HCT116 (cell line): ENCODE results near the gene KRTAP1-5. TPM values are rescaled to one million over a fixed set of nuclear protein-coding genes. Genes with fewer than 3 reads are reported as not detected.

ENCODE experiments used
- ATAC-seq: fragments of 200-7000 bp; cut with Tn5 transposase; 2 replicates; pipeline ENCODE4 v1.9.1; 2020; ENCODE audit warnings: mild to moderate bottlenecking, moderate library complexity
- BruUV-seq: library from RNA; stranded (reverse); fragments of 400-500 nt; replicated peaks from 2 replicates; lab custom pipeline; 2021; lab: Mats Ljungman, UMichigan
- CTCF ChIA-PET: fragments of 300-600 bp; sonication (Branson Sonifier 250); formaldehyde crosslinking; loops from one replicate; lab custom pipeline; 2021; ENCODE audit warnings: antibody characterized with exemption; lab: Charles Lee
- POLR2A ChIA-PET: fragments of 300-600, 350-600 bp; sonication (Branson Sonifier 250); formaldehyde crosslinking; loops from one replicate; lab custom pipeline; 2021; ENCODE audit warnings: antibody characterized with exemption; lab: Charles Lee
- RAD21 ChIA-PET, 2 experiments: fragments of 300-600 bp; sonication (Branson Sonifier 250); formaldehyde crosslinking; loops; one replicate each; lab custom pipeline; 2023; ENCODE audit warnings: low total read pairs in 2 of 2; ENCODE audit not compliant: uncharacterized antibody in 2 of 2, unreplicated experiment in 2 of 2, low non-redundant PET in 1 of 2; lab: Charles Lee
- DNase-seq: peaks from one replicate; pipeline ENCODE4 v3.0.0-alpha.2; 2010; ENCODE audit warnings: low read depth, low spot score
- H2AFZ ChIP-seq: fragments of 200-600 bp; shearing (Covaris generic), sonication (generic); 2 replicates; pipeline ENCODE4 v1.6.1; 2017; ENCODE audit warnings: low read depth, mixed run types, mixed read lengths, antibody characterized with exemption, low read length; ENCODE audit not compliant: poor library complexity, severe bottlenecking
- H3K27ac ChIP-seq: 2 replicates; pipeline ENCODE4 v1.5.1; 2012; ENCODE audit warnings: low read depth, low read length
- H3K27me3 ChIP-seq: fragments of 200-600 bp; sonication (generic); 2 replicates; pipeline ENCODE4 v1.6.1; 2016; ENCODE audit warnings: mixed run types, low read length, mixed read lengths; ENCODE audit not compliant: insufficient read depth
- H3K36me3 ChIP-seq, 2 experiments: fragments of 200-500 bp in 1 of 2; fragments of 200-600 bp in 1 of 2; sonication (Bioruptor generic) in 1 of 2; sonication (generic) in 1 of 2; 2 replicates each; pipeline versions ENCODE4 v1.5.1 to v1.6.1; 2014 to 2016; ENCODE audit warnings: low read length in 2 of 2, inconsistent platforms in 1 of 2, mixed read lengths in 1 of 2, mixed run types in 1 of 2; ENCODE audit not compliant: insufficient read depth in 2 of 2, control insufficient read depth in 1 of 2
- H3K4me1 ChIP-seq, 2 experiments: fragments of 200-600 bp in 1 of 2; sonication (generic) in 1 of 2; 2 replicates each; pipeline versions ENCODE4 v1.5.1 to v1.6.1; 2012 to 2017; ENCODE audit warnings: low read length in 2 of 2, inconsistent platforms in 1 of 2, mild to moderate bottlenecking in 1 of 2, mixed read lengths in 1 of 2, mixed run types in 1 of 2, moderate library complexity in 1 of 2; ENCODE audit not compliant: insufficient read depth in 2 of 2, control insufficient read depth in 1 of 2
- H3K4me2 ChIP-seq: fragments of 200-600 bp; sonication (generic); 2 replicates; pipeline ENCODE4 v1.6.1; 2017; ENCODE audit warnings: mixed run types, low read length, mixed read lengths
- H3K4me3 ChIP-seq, 2 experiments: fragments of 200-600 bp in 1 of 2; sonication (generic) in 1 of 2; replicated peaks in 1 of 2; 2 replicates each; pipeline ENCODE4 v1.5.1; 2011 to 2016; ENCODE audit warnings: low read length in 2 of 2, control low read depth in 1 of 2, low read depth in 1 of 2, mild to moderate bottlenecking in 1 of 2, mixed read lengths in 1 of 2, mixed run types in 1 of 2
- H3K79me2 ChIP-seq: fragments of 200-600 bp; sonication (generic); 2 replicates; pipeline ENCODE4 v1.6.1; 2017; ENCODE audit warnings: mild to moderate bottlenecking, mixed run types, low read length, moderate library complexity, mixed read lengths; ENCODE audit not compliant: insufficient read depth
- H3K9ac ChIP-seq: fragments of 200-600 bp; sonication (generic); 2 replicates; pipeline ENCODE4 v1.6.1; 2016; ENCODE audit warnings: low read length, mixed read lengths
- H3K9me2 ChIP-seq: fragments of 200-600 bp; sonication (generic), shearing (Covaris generic); 2 replicates; pipeline ENCODE4 v1.6.1; 2017; ENCODE audit warnings: mixed run types, mild to moderate bottlenecking, moderate library complexity; ENCODE audit not compliant: insufficient read depth
- H3K9me3 ChIP-seq, 2 experiments: fragments of 200-500 bp in 1 of 2; fragments of 200-600 bp in 1 of 2; sonication (Bioruptor generic) in 1 of 2; sonication (generic) in 1 of 2; 2 replicates each; pipeline ENCODE4 v1.6.1; 2014 to 2017; ENCODE audit warnings: low read length in 2 of 2, mixed read lengths in 2 of 2, inconsistent platforms in 1 of 2, low read depth in 1 of 2, mild to moderate bottlenecking in 1 of 2, mixed run types in 1 of 2, moderate library complexity in 1 of 2; ENCODE audit not compliant: control insufficient read depth in 1 of 2, insufficient read depth in 1 of 2
- H4K20me1 ChIP-seq: fragments of 200-600 bp; sonication (generic), shearing (Covaris generic); 2 replicates; pipeline ENCODE4 v1.6.1; 2017; ENCODE audit warnings: mixed run types, mild to moderate bottlenecking, moderate library complexity; ENCODE audit not compliant: insufficient read depth
- ATF3 ChIP-seq: IDR thresholded peaks from 2 replicates; pipeline ENCODE4 v1.6.1; 2012
- CBX3 ChIP-seq: IDR thresholded peaks from 2 replicates; pipeline ENCODE4 v1.6.1; 2012; ENCODE audit warnings: low read depth
- CEBPB ChIP-seq: IDR thresholded peaks from 2 replicates; pipeline ENCODE4 v1.6.1; 2012; ENCODE audit warnings: low read depth
- EGR1 ChIP-seq: IDR thresholded peaks from 2 replicates; pipeline ENCODE4 v1.6.1; 2012; ENCODE audit warnings: low read depth
- EZH2 ChIP-seq: fragments of 200-600 bp; sonication (generic); IDR thresholded peaks from 2 replicates; pipeline ENCODE4 v1.6.1; 2017; ENCODE audit warnings: antibody characterized with exemption, mixed run types
- EZH2phosphoT487 ChIP-seq: fragments of 200-600 bp; IDR thresholded peaks from 2 replicates; pipeline ENCODE4 v1.6.1; 2018; ENCODE audit warnings: antibody characterized with exemption, borderline replicate concordance
- FOSL1 ChIP-seq: IDR thresholded peaks from 2 replicates; pipeline ENCODE4 v1.6.1; 2012; ENCODE audit warnings: low read depth
- JUND ChIP-seq: IDR thresholded peaks from 2 replicates; pipeline ENCODE4 v1.6.1; 2012
- POLR2AphosphoS5 ChIP-seq: IDR thresholded peaks from 2 replicates; pipeline ENCODE4 v1.6.1; 2011; ENCODE audit warnings: mild to moderate bottlenecking, low read depth, low read length, moderate library complexity
- RAD21 ChIP-seq: IDR thresholded peaks from 2 replicates; pipeline ENCODE4 v1.6.1; 2012; ENCODE audit warnings: low read depth, mild to moderate bottlenecking
- SIN3A ChIP-seq: IDR thresholded peaks from 2 replicates; pipeline ENCODE4 v1.6.1; 2012; ENCODE audit warnings: low read depth
- SP1 ChIP-seq: IDR thresholded peaks from 2 replicates; pipeline ENCODE4 v1.6.1; 2012; ENCODE audit warnings: low read depth
- SRF ChIP-seq: IDR thresholded peaks from 2 replicates; pipeline ENCODE4 v1.6.1; 2012; ENCODE audit warnings: low read depth
- TCF7L2 ChIP-seq: IDR thresholded peaks from 2 replicates; pipeline ENCODE4 v1.7.0; 2011; ENCODE audit warnings: borderline replicate concordance, inconsistent platforms; ENCODE audit not compliant: insufficient read depth, insufficient read length; ENCODE audit errors: extremely low read depth
- YY1 ChIP-seq: IDR thresholded peaks from 2 replicates; pipeline ENCODE4 v1.6.1; 2011; ENCODE audit warnings: low read length, low read depth, moderate library complexity, mild to moderate bottlenecking; ENCODE audit not compliant: insufficient replicate concordance; ENCODE audit errors: extremely low read depth
- ZBTB33 ChIP-seq: IDR thresholded peaks from 2 replicates; pipeline ENCODE4 v1.6.1; 2011; ENCODE audit warnings: mild to moderate bottlenecking, low read length, moderate library complexity; ENCODE audit not compliant: insufficient replicate concordance; ENCODE audit errors: extremely low read depth
- ZNF274 ChIP-seq: fragments of 200-500 bp; sonication (Bioruptor generic); IDR thresholded peaks from 2 replicates; pipeline ENCODE4 v1.6.1; 2014; ENCODE audit warnings: mild to moderate bottlenecking, low read depth, low read length, inconsistent platforms
- intact Hi-C: fragments of 100-400 bp; cut with micrococcal nuclease; formaldehyde crosslinking; loops from 2 replicates; pipeline ENCODE4 v1.10.0; 2022
- total RNA-seq: library from RNA; stranded (reverse); gene quantifications from one replicate; pipeline ENCODE4 v1.2.1, GENCODE V29; 2021; ENCODE audit not compliant: unreplicated experiment
- TF ChIP-seq, protein P1 (sequence below), 3 experiments: fragments of 200-600 bp in 1 of 3; sonication (generic) in 1 of 3; IDR thresholded peaks in 2 of 3; conservative IDR thresholded peaks in 1 of 3; 2 replicates each; pipeline ENCODE4 v1.5.1; 2012 to 2017; ENCODE audit warnings: low read depth in 2 of 3, low read length in 2 of 3, antibody characterized with exemption in 1 of 3, borderline replicate concordance in 1 of 3, control low read depth in 1 of 3, mild to moderate bottlenecking in 1 of 3, mixed read lengths in 1 of 3, mixed run types in 1 of 3, moderate library complexity in 1 of 3; ENCODE audit not compliant: insufficient read depth in 1 of 3
- TF ChIP-seq, protein P2 (sequence below): IDR thresholded peaks from 2 replicates; pipeline ENCODE4 v1.6.1; 2012; ENCODE audit warnings: low read depth

Gene KRTAP1-5
- total RNA-seq, 1 experiment from 2014 or later = not detected

DNA sequence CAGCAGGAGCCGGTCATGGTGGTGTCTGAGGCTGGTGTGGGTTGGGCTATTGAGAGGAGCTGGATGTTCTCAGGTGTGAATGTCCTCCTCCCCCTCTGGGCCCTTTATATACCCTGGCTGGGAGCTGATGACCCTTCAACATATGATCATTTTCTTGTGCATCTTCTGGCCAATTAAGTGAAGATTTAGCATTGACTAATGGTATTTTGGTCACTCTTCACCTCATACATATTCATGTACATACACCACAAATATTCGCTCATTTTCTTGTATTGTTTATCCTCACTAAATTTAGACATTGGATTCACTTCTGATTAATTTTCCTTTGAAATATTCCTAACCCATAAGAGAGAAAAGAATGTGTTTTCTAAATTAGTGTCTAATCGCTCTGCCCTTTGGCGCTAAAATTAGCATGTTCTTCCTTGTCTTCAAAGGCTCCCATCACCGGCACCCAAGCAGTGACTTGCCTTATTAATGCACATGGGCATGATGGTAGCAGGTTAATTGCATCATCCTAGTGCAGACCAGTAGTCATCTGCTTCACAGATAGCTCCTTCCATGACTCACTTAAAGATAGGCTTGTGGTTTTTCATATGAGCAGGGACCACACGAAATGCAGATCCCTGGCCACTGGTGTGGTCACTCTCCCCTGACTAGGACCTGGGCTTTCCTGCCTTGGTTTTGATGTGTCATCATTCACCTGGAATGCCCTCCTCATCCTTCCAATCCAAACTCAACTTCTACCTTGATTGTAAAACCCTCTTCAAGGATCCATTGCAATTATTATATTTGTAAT lies 39.0 kb upstream of the KRTAP1-5 start, which contains the start of gene KRTAP2-4:
Gene KRTAP2-4 (minus strand): TSS at position 51 of the 796 bp plus-strand sequence. CDS start 34 bp downstream, at position 17.
- ChIA-PET POLR2A (no interaction called here), RAD21 (no interaction called here), CTCF (no interaction called here)
- Histone ChIP-seq H4K20me1 (no peaks in the 10 kb centered on the region), H3K4me1 (peaks cover 25 to 72% of the 10 kb centered on the region in 2 experiments), H3K9me2 (no peaks in the 10 kb centered on the region), H3K4me3 (no peak within 1 kb of the TSS), H3K36me3 (peaks cover 0 to 30% of the 10 kb centered on the region in 2 experiments; a peak in 2 of 4 replicates), H3K27ac (peak within 1 kb of the TSS; percentile 37), H2AFZ (no peak within 1 kb of the TSS), H3K4me2 (peak within 1 kb of the TSS; percentile 12; the same call in 1 of the 2 replicates), H3K9me3 (no peaks in the 10 kb centered on the region; a peak in 1 of 4 replicates), H3K9ac (0 out of 2 replicates have a peak within 1 kb of the TSS, but pooled peaks have one; percentile 2), H3K79me2 (no peaks in the 10 kb centered on the region), H3K27me3 (no peaks in the 10 kb centered on the region)
- ATAC-seq = peak; percentile 79
- intact Hi-C loops = no loop called here
- BruUV-seq = no TSS peak
- peak; percentile 78 for DNase-seq
- TF ChIP-seq YY1 (no peak), CBX3 (peak; percentile 98), SRF (peak; percentile 48; the same call in 1 of the 2 replicates), EZH2phosphoT487 (no peak), EZH2 (no peak), EGR1 (no peak), FOSL1 (peak; percentile 87), TCF7L2 (no peak), JUND (peak; percentile 87), RAD21 (peak; percentile 28; the same call in 1 of the 2 replicates), ZNF274 (no peak), CEBPB (peak; percentile 97), POLR2AphosphoS5 (peak; percentile 40), SIN3A (peak; percentile 38; the same call in 1 of the 2 replicates), ZBTB33 (no peak), ATF3 (peak; percentile 97), SP1 (peak; percentile 93)
- TF ChIP-seq, protein P1, sequence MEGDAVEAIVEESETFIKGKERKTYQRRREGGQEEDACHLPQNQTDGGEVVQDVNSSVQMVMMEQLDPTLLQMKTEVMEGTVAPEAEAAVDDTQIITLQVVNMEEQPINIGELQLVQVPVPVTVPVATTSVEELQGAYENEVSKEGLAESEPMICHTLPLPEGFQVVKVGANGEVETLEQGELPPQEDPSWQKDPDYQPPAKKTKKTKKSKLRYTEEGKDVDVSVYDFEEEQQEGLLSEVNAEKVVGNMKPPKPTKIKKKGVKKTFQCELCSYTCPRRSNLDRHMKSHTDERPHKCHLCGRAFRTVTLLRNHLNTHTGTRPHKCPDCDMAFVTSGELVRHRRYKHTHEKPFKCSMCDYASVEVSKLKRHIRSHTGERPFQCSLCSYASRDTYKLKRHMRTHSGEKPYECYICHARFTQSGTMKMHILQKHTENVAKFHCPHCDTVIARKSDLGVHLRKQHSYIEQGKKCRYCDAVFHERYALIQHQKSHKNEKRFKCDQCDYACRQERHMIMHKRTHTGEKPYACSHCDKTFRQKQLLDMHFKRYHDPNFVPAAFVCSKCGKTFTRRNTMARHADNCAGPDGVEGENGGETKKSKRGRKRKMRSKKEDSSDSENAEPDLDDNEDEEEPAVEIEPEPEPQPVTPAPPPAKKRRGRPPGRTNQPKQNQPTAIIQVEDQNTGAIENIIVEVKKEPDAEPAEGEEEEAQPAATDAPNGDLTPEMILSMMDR (IDR thresholded peaks at IDR 0.05 in 2 of 3, conservative IDR thresholded peaks at IDR 0.05 in 1 of 3; ENCODE audit: borderline replicate concordance in 1 of 3, insufficient read depth in 1 of 3, low read depth in 2 of 3, low read length in 2 of 3) = no peak
- TF ChIP-seq, protein P2, sequence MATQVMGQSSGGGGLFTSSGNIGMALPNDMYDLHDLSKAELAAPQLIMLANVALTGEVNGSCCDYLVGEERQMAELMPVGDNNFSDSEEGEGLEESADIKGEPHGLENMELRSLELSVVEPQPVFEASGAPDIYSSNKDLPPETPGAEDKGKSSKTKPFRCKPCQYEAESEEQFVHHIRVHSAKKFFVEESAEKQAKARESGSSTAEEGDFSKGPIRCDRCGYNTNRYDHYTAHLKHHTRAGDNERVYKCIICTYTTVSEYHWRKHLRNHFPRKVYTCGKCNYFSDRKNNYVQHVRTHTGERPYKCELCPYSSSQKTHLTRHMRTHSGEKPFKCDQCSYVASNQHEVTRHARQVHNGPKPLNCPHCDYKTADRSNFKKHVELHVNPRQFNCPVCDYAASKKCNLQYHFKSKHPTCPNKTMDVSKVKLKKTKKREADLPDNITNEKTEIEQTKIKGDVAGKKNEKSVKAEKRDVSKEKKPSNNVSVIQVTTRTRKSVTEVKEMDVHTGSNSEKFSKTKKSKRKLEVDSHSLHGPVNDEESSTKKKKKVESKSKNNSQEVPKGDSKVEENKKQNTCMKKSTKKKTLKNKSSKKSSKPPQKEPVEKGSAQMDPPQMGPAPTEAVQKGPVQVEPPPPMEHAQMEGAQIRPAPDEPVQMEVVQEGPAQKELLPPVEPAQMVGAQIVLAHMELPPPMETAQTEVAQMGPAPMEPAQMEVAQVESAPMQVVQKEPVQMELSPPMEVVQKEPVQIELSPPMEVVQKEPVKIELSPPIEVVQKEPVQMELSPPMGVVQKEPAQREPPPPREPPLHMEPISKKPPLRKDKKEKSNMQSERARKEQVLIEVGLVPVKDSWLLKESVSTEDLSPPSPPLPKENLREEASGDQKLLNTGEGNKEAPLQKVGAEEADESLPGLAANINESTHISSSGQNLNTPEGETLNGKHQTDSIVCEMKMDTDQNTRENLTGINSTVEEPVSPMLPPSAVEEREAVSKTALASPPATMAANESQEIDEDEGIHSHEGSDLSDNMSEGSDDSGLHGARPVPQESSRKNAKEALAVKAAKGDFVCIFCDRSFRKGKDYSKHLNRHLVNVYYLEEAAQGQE = no peak
